ENCODE results near the gene WWOX. TPM values are rescaled to one million over a fixed set of nuclear protein-coding genes. Genes with fewer than 3 reads are reported as not detected.

WWOX gene
- total and polyA plus RNA-seq, 2 of the 4 experiments (the other 2 are of a cell fraction), result 2.7 to 5.4 TPM

DNA sequence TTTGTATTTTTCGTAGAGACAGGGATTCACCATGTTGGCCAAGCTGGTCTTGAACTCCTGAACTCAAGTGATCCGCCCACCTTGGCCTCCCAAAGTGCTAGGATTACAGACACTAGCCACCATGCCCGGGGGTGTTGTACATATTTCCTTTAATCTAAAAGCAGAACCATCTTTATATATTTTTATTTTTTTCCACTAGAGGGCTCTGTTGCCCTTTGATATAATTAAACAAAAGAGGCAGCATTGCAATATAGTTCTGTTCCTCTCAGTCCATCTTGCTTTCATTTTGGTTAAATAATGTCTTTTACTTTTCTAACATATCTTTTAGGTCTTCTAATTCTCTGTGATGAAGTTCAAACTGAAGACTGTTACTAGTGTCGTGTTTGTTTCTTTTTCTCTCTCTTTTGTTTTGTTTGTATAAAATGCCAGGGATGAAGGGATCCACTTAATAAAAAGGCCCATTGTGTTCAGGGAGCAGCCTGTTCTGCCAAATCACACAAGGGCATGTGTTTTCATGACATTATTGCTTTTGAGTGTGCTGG lies 23.4 kb downstream of the WWOX start:
- H2BK20ac ChIP-seq (ENCODE audit: low read depth, low read length), result no peak overlapping the region
- in situ Hi-C loops (cut with MboI; ENCODE audit: low sequenced_read_pairs), result loop anchor here (10.0 kb wide), 1 partner anchor 1482 kb away; the partner anchor contains the start of gene MAF
- POLR2A ChIA-PET (ENCODE audit: unreplicated experiment), result no interaction called here

More for the DNA sequence above, 23.4 kb downstream of the WWOX start:
- Histone ChIP-seq H3K4me3 (ENCODE audit: insufficient read depth, low read depth, low read length) (no peak overlapping the region), H2AFZ (replicated peaks; ENCODE audit: low read length, poor library complexity) (no peak overlapping the region), H2BK15ac (ENCODE audit: low read depth, low read length) (no peak overlapping the region), H2BK120ac (ENCODE audit: low read depth, low read length) (no peak overlapping the region), H3K4me1 (ENCODE audit: control insufficient read depth, insufficient read depth, low read length) (peaks cover 4% of the 10 kb centered on the region; the same call in 1 of the 2 replicates), H3K27me3 (ENCODE audit: control insufficient read depth, insufficient read depth, low read length) (no peaks in the 10 kb centered on the region), H3K14ac (replicated peaks; ENCODE audit: low read depth, low read length) (no peak overlapping the region), H3K4me2 (ENCODE audit: low read depth, low read length) (no peak overlapping the region; the same call in 1 of the 2 replicates), H3K18ac (ENCODE audit: low read depth, low read length) (no peak overlapping the region), H3K9me1 (ENCODE audit: insufficient read depth, low read length) (no peaks in the 10 kb centered on the region), H3K56ac (ENCODE audit: extremely low read depth, insufficient read depth, low read length) (no peak overlapping the region), H4K8ac (ENCODE audit: low read depth in 2 of 2, low read length in 2 of 2) (no peak overlapping the region), H2AK9ac (replicated peaks; ENCODE audit: low read depth, low read length, poor library complexity) (no peak overlapping the region), H2BK5ac (ENCODE audit: low read depth, low read length, poor library complexity, severe bottlenecking) (no peak overlapping the region), H4K20me1 (ENCODE audit: insufficient read depth, low read length) (no peaks in the 10 kb centered on the region), H3K36me3 (ENCODE audit: control insufficient read depth, insufficient read depth, low read length) (no peaks in the 10 kb centered on the region), H3K23ac (ENCODE audit: low read depth, low read length) (no peak overlapping the region), H4K91ac (ENCODE audit: insufficient read depth, low read depth, low read length) (no peak overlapping the region), H4K5ac (ENCODE audit: low read depth, low read length) (no peak overlapping the region), H2AK5ac (ENCODE audit: low read depth, low read length) (no peak overlapping the region), H3K9me3 (ENCODE audit: control insufficient read depth, insufficient read depth, low read length) (no peaks in the 10 kb centered on the region), H3K4ac (ENCODE audit: low read depth, low read length) (no peak overlapping the region), H3K9ac (ENCODE audit: low read depth, low read length) (no peak overlapping the region), H3K79me1 (ENCODE audit: low read depth in 1 of 2, low read length in 2 of 2) (no peaks in the 10 kb centered on the region), H3K27ac (ENCODE audit: insufficient read depth, low read length) (peak overlapping the region; percentile 29; the same call in 1 of the 2 replicates)
- DNase-seq, result peak; percentile 53
- CTCF ChIA-PET, result interaction anchor here (0.7 to 1.0 kb wide), 2 partner anchors 19 to 113 kb away, joined by 3 to 4 read pairs; no protein-coding TSS in a partner anchor
- dilution Hi-C loops (cut with HindIII; ENCODE audit: low sequenced_read_pairs, unreplicated experiment) (no loop called here), intact Hi-C loops (cut with micrococcal nuclease) (loop anchor here (1.0 to 10.0 kb wide), 3 partner anchors 112 to 1480 kb away; no protein-coding TSS in a partner anchor)
- BruUV-seq (replicated peaks), result no TSS peak
- no CpG with 5 or more reads among the region's 4 CpGs for WGBS, 2 experiments (ENCODE audit: extremely low coverage in 2 of 2, insufficient read length in 1 of 2)
- TF ChIP-seq FOS (IDR thresholded peaks at IDR 0.05; ENCODE audit: low read depth, low read length), result no peak
- peak; percentile 52 for TF ChIP-seq SMC3 (IDR thresholded peaks at IDR 0.05; ENCODE audit: low read depth, low read length)
- TF ChIP-seq, protein P1, sequence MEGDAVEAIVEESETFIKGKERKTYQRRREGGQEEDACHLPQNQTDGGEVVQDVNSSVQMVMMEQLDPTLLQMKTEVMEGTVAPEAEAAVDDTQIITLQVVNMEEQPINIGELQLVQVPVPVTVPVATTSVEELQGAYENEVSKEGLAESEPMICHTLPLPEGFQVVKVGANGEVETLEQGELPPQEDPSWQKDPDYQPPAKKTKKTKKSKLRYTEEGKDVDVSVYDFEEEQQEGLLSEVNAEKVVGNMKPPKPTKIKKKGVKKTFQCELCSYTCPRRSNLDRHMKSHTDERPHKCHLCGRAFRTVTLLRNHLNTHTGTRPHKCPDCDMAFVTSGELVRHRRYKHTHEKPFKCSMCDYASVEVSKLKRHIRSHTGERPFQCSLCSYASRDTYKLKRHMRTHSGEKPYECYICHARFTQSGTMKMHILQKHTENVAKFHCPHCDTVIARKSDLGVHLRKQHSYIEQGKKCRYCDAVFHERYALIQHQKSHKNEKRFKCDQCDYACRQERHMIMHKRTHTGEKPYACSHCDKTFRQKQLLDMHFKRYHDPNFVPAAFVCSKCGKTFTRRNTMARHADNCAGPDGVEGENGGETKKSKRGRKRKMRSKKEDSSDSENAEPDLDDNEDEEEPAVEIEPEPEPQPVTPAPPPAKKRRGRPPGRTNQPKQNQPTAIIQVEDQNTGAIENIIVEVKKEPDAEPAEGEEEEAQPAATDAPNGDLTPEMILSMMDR (conservative IDR thresholded peaks at IDR 0.05; ENCODE audit: low read depth, low read length), result peak; percentile 61
- TF ChIP-seq CEBPB (IDR thresholded peaks at IDR 0.05; ENCODE audit: low read depth, low read length), result peak; percentile 19; the same call in 1 of the 2 replicates
- TF ChIP-seq RAD21 (IDR thresholded peaks at IDR 0.05; ENCODE audit: low read length), result peak; percentile 65
- peak; percentile 92 for ATAC-seq (ENCODE audit: low read depth)
